HG02610 (cell line): ENCODE measurements around the gene MOG.

Experiments
- ATAC-seq: cut with Tn5 transposase; IDR thresholded peaks from one replicate; pipeline ENCODE4 v1.9.1; 2021; ENCODE audit warnings: mild to moderate bottlenecking, moderate library complexity; ENCODE audit not compliant: unreplicated experiment

The MOG gene

DNA sequence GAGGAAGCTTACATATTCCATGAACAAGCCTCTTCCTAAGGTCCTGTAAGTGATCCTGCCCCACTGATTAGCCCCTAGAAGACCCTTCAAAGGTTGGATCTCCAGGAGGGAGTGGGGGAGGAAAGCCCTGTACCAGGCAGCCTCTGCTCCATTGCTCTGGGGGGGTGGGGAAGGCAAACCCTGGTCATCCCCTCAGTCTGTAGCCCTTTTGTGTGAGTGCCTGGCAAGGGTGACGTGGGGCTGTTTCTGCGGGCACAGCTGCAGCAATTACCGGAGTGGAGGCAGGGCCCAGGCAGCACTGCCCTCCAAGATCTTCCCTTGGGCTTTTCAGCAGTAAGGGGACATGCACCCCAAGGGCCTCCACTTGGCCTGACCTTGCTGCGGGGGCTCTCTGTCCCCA, at the start of gene MOG:
MOG (plus strand) TSS at position 295 of the 400 bp plus-strand sequence. CDS start 118 bp downstream, outside the sequence.
- no peak for ATAC-seq

DNA sequence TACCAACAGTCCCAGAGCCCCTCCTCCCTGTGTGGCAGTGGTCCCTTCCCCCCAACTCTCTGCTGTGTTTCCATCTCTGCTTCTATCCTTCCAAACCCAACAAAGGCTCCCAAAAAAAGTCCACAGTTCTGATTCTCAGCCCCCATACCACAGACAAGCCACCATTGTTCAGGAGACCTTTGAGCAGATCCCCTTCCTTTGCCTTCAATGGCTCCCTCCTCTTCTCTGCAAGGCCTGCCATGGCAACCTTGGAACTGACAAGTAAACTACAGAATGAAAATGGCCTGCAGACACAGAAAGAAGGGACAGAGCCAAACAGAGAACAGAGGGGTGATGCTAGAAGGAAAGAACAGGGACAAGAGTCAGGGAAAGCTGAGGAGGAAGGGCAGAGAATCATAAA, 48.8 kb upstream of the MOG start:
- ATAC-seq: no peak

DNA sequence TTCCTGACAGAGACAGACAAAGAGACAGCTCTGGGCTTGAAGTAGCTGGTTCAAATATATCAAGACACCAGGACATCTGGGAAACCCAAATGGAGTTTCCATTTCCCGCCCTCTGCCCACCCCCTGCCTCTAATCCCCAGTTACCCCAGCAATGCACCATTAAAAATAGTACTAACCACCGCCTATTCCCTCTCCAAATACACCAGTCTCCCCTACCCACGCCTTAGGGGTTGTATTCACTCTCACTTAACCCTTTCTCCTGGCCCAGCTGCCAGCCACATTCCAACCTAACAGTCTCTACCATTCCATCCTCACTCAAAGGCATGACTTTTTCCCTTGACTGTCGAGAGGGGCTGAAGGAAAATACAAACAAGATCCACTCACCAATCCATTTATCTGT, 46.4 kb upstream of the MOG start:
- ATAC-seq: no peak

DNA sequence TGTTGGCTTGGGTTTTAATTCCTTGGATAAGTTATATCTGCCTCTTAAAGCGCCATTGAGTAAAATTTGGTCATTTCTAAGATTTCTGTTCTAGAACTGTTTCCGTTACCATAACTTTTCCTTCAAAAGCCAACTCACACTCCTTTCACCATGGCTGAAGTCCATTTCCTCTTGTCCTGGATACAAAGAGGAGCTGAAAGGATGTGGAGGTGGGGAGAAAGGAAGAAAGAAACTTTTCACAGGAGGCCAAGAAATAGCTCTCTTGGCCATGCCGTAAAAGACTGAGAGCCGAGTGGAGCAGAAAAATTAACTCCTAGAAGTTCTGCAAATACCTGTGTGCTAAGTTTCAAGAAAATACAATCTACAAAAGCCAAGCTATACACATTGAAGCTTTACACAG, 45.5 kb upstream of the MOG start:
- ATAC-seq: no peak

DNA sequence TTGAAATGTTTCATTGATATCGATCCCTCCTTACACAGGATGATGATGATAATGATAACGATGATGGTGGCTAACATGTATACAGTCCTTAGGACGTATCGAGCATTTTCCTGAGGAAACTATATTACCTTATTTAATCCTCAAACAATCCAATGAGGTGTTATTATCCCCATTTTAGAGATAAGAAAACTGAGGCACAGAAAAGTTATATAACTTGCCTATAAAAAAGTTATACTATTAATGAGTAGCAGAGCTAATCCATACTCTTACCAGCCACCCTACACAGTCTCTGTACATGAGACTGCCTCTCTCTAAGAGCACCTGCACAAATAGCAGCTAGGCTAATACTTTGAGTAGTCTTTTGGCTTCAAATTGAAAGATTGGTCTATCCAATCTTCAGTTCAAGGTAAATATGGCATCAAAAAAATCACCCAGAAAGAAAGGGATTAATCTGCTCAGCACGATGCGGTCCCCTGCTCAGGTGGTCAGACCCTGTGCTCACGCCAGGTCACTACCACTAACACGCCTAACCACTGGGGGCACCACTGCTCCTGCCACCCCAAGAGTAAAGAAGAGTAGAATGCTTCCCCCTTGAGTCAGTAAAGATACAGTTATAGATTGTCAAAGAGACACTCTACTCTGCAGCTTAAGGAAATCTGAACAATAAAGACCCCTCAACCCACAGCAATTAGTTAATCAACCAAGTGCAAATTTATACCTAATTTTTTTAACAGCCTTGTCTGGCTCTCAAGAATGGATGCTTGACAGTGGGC, 38.9 kb upstream of the MOG start:
- ATAC-seq: no peak

DNA sequence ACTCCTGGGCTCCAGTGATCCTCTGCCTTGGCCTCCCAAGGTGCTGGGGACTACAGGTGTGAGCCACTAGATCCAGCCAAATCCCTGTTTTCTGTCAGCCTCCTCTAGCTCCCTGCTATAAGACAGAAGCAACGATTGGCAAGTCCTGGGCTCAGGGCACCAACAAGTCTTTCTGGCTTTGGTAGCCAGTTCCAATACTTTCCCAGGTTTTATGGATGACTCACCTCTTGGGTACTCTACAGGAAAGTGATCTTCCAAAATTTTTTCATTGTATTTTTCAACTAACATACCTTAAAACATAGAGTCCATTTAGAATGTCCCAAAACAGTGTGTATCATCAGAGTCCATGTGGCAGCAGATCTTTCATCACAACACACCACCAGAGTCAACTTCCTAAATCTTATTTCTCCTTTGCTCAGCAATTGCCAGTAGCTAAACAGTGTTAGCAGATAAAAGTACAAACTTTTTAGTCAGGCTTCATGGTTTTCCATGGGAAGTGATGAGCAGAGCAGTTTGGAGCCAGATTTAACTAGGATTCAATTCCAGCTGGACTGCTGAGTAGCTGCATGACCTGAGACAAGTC, 37.2 kb upstream of the MOG start:
- no peak for ATAC-seq

DNA sequence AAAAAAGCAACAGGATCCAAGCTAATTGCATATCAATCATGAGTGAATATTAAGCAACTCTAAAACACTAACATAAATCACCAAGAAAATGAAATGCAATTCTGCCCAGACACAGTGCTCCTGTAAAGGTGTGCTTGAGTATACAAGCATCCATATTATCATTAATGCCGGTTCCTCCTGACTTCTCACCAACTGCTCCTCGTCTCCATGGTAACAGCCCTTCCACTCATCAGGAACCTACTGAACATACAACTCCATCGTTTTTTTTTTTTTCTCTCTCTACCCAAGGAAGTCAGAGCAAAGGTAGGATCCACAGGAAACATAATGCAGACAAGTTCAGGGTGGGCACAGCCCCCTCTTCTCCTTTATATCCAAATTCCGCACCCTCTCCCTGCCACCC, 36.3 kb upstream of the MOG start:
- ATAC-seq: no peak

DNA sequence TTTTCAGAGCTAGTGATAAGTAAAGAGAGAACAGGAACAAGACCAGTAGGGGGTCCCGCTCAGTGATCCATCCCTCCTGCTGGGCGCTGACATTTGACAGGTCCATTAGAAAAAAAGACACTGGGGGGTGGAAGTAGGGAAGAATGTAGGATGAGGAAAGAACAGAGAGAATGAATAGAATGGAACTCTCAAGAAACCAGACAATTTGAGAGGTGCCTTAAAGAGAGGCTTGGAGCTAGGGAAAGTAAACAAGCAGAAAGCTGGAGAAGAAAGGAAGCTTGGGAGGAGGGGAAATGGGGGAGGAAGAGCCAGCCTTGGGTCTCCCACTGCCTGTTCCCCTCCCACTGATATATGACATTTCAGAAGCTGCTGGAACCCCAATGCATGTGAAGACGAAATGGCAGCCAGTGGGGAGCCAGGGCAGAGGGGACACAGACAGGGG, 32.4 kb upstream of the MOG start:
- ATAC-seq: no peak

DNA sequence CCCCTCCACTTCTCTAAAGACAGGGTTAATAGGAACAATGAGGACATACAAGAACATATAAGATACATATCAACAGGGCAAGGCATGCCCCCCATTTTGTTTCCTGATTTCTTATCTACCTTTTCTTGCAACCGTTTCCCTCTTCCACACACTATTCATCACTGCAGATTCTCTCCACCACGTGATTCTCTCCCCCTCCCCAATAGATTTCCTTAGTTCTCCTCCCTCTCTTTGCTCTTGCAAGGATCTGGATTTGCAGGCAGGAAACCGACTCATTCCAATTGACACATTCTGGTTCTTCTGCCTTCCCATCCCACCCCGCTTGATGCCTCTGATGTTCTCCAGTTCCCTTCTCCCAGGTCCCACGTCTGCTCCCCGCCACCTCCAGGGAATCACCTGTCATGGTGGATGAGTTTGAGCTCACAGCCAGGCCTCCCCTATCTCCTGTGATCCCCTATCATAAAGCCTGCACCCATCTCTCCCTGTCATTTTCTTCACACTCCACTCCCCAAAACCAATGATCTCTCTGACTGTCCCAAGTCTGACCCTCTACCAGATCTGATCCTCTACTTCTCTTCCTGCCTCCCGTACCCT, 31.5 kb upstream of the MOG start:
- ATAC-seq: no peak

DNA sequence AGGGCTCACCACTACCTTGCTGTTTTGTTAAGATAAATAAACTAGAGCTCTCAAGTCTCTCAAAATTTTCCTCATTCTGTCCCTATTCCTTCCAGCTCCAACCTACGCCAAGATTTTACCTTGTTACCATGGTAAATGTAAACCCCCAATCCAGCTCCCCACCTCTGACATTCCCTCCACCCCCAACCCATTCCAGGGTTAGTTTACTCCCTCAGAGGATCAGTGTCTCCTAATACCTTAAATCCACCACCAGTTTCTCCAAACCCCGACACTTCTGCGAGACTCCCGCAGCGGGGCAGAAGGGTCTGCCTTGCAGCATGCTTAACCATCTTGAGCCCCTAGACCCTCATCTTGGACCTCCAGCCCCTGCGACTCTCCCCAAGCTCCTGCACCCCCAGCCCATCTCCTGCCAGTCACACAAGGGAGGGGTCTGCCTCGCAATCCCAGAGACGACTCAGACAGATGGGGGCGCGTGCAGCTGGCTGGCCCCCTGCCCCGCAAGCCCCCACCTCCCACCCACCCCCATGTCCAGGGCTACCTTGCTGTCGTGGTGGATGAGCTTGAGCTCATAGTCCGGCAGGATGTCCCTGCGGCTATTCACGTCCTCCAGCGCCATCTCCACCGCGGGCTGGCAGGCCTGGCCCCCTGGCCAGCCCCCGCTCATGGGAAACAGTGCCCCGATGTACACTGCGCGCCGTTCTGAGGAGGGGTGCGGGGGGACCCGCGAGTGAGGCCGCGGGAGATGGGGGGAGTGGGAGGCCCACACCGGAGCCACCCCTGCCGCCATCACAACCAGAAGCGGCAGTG, 29.7 kb upstream of the MOG start:
- no peak for ATAC-seq

DNA sequence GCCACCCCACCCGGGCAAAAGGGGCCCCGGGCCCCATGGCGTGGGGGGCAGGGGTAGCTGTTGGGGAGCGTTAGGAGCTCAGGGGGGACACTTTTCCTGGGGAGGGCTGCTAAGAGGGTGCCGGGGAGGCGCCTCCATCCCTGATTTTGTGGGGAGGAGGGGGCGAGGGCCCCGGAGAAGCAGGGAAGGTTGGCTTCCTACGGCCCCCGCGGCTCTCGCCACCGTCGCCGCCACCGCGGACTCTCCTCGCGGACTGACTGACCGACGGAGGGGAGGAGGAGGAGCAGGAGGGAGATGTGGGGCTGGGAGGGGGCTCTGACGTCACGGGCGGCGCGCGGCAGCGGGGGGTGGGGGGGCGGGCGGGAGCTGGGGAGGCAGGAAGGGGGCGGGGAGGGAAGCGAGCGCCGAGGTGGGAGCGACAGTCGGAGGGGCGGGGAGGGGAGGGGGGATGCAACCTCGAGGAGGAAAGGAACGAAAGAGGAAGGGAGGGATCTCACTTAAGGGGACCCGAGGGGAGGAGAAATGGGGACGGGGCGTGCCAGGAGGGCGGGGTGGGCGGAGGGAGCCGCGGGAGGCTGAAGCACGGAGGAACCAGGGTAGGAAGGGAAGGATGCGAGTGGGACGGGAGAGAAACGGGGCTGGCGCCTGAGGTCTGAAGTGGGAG, 29.0 kb upstream of the MOG start:
- no peak for ATAC-seq

DNA sequence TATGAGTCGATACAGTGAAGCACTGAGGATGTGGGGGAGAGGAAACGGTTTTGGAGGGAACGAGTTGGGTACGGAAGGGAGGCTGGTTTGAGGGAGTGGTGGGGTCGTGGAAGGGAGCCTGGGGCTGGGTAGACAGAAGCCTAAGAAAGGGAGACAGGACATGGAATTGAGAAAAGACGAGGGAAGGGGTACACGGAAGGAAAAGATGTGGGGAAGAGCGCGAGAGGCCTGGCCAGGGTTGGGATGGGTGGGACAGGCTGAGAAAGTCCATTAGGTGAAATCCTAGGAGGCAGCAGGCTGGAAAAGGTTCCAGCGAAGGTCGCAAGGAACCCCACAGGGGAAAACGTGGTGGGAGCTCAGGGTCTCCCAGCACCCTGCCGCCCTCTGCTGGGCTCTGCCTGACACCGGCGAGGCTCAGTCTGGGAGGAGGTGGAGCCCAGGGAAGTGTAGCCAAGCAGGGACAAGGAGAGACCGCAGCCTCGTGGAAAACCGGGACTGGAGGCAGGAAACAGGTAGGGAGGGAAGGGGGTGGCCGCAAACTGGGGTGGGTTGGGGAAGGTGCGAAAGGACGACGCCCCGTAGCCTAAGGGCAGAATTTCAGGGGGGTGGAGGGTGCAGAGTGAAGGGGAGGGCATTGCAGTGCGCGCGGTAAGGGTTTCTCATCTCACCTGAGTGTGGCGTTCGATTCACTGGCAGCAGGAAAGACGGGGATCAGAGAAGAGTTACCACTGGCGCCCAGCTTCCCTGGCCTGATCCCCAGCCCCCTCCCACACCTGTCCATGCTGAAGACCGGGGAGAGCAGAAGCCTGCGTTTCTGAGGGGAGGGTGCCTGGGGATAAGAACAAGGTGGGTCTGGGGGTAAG, 28.2 kb upstream of the MOG start:
- no peak for ATAC-seq

DNA sequence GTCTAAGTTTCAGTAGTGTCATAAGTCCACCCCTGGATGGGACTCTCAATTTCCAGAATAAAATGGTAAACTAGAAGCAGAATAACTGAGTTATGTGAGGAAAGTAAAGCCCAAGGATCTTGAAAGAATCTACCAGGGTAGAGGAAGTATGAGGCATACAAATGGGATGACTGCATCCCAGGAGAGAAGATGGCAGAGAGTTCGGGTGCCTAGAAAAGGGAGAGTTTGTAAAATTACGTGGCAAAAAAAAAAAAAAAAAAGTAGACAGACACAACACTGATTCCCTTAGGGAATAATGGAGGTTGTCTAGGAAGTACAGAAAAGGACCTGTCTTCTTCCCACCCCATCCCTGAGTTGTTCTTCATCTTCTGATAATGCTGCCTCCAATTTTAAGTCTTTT, 27.3 kb upstream of the MOG start:
- ATAC-seq: no peak

DNA sequence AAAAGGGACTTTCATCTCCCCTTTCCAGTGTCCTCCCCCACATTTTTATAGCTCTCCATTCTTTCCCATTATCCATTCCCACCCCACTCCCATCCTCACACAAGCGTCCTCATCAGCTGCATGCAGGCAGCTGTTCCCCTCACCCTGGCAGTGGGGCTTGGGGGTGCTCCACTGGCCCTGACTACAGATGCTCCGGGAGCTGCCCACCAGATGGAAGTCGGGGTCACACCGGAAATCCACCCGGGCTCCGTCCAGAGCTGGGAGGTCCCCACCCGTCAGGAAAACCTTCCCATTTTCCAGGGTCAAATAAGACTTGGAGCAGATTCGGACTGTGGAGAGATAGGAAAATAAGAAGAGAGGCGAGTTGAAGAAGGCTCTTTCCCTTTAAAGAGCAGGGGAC, 26.6 kb upstream of the MOG start:
- ATAC-seq: no peak

DNA sequence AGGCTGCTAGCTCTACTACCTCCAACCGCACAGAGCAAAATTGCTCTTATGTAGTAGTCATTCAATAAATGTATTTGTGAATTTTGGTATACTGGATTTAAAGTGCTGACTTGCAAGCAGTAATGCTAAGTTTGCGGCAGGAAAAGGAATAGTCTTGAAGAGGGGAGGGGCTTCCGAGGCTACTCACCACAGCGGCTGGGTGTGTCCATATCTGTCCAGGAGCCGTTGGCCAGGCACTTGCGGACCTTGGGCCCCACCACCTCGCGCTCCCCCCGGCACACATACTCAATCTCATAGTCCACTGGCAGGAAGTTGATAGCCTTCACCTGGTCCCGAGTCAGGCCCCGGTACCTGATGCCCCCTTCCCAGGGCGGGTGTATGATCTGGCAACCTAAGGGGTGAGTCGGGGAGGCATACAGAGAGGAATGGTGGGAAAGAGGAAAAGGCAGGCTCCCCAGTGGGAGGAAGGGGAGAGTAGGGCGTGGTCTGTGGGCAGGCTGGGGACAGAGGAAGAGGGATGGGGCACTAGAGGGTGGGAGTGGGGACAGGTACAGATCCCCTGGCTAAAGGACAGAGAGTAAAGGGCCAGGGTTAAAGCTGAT, 25.6 kb upstream of the MOG start:
- no peak for ATAC-seq

DNA sequence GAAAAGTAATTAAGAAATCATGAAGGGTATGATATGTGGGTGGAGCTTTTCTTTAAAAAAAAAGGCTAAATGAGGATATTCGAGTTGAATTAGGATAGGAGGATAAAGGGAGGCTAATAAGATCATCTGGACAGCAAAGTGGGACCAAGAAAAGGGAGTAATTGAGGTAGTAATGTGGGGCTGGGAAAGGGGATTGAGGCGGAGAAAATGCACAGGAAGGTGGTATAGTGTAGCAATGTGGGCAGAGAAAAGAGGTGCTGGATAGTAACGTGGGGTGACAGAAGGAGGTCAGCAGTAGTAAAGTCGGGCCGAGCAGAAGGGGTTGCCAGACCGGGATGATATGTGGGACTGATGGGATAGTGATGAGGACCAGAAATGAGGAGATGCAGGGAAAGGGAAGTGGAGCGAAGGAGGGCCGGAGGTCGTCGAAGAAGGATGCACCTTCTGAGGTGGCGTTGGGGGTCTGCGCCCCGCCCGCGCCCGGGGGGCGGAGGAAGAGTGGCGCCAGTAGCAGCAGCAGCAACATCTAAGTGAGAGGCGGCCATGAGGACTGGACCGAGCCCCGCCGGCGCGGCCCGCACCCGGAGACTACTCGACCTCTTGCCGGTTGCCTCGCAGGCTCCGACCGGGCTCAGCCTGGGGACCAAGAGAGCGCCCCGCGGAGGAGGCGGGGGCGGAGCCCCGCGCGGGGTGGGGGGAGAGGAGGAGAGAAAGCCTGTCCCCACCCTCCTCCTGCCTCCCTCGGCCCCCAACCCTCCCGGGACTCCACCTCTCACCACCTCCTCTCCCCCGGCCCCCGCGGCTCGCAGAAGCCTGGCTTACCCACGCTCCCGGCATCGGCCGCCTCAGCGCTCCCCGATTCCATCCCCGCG, 24.8 kb upstream of the MOG start:
- peak; percentile 22 for ATAC-seq

DNA sequence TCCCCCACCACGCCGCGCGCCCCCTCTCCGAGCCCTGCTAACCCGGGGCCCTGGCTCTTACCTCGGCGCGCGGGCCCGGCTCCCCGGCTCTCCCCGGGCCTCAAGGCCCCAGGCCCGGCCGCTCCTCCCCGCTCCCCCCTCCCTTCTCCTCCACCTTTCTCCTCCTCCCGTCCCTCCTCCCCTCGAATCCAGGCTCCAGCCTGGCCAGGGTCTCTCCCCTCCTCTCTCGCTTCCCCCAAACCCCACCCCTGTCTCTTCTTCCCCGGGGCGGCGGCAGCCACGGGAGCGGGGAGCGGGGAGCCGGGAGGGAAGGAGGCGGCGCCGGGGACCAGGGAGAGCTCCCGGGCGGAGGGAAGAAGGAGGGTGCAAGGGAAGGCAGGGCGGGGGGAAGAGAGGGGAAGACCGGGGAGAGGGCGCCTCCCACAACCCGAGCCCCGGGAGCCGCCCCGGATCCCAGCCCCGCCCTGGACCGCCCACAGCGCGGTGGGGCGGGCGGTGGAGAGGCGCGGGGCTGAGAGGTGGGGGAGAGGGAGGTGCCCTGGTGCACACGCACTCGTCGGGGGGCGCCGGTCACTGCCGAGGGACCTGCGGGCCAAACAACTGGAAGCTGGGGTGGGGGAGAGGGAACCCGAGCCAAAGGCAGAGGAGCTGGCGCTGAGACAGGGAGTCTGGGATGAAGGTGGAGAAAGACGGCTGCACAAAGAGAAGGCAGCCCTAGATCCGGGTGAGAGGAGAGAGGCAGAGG, 23.9 kb upstream of the MOG start, which contains the start of gene GABBR1:
GABBR1 (minus strand) TSS at position 395 of the 745 bp plus-strand sequence. CDS start 798 bp downstream, outside the sequence.
- peak; percentile 74 for ATAC-seq

DNA sequence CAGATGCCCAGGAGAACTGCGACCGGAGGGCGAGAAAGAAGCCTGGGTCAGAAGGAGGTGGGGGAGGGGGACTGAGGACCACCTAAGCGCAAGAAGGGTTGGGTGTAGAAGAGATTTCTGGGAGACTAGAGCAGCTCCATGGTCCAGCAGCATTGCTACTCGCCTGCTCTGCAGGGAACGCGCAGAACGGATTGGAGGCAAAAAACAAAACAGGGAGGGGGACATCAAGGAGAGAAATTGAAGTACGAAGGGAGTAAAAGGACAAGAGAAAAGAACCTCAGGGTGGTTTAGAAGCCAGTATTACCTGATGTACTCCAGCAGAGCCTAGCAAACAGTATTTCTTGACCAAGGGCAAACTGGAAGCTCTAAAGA, 23.4 kb upstream of the MOG start:
- ATAC-seq: no peak
